Fibroblast of lung (primary cell): ENCODE data around the gene GNA12.

Source experiments
- EZH2 ChIP-seq: IDR thresholded peaks from 2 replicates; pipeline ENCODE4 v1.5.1; 2012; ENCODE audit warnings: low read length, control low read depth, mild to moderate bottlenecking; ENCODE audit errors: missing control alignments
- TF ChIP-seq, protein P1 (sequence below), 2 donors: IDR thresholded peaks in 1 of 2; conservative IDR thresholded peaks in 1 of 2; 1 replicate in 1 of 2; 2 replicates in 1 of 2; pipeline ENCODE4 v1.5.1; 2011 to 2012; ENCODE audit warnings: low read length in 2 of 2, control low read depth in 1 of 2, inconsistent platforms in 1 of 2, low read depth in 1 of 2, mild to moderate bottlenecking in 1 of 2

DNA sequence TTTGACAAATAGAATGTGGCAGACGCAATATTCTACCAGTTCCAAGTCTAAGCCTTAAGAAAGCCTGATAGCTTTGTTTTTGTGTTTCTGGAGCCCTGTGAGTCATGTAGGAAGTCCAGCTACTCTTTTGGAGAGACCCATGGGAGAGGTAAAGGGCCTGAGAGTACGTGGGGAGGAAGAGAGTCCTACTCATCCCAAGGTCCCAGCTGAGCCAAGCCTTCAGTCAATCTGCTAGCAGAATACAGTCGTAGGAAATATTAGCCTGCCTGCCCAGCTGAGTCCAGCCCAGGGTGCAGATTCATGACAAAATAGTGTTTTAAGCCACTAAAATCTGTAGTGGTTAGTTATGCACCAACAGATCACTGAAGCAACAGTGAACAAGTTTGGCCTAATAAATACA, 9.0 kb upstream of the GNA12 start:
- TF ChIP-seq, protein P1, sequence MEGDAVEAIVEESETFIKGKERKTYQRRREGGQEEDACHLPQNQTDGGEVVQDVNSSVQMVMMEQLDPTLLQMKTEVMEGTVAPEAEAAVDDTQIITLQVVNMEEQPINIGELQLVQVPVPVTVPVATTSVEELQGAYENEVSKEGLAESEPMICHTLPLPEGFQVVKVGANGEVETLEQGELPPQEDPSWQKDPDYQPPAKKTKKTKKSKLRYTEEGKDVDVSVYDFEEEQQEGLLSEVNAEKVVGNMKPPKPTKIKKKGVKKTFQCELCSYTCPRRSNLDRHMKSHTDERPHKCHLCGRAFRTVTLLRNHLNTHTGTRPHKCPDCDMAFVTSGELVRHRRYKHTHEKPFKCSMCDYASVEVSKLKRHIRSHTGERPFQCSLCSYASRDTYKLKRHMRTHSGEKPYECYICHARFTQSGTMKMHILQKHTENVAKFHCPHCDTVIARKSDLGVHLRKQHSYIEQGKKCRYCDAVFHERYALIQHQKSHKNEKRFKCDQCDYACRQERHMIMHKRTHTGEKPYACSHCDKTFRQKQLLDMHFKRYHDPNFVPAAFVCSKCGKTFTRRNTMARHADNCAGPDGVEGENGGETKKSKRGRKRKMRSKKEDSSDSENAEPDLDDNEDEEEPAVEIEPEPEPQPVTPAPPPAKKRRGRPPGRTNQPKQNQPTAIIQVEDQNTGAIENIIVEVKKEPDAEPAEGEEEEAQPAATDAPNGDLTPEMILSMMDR (conservative IDR thresholded peaks at IDR 0.05 in 1 of 2, IDR thresholded peaks at IDR 0.05 in 1 of 2; ENCODE audit: low read depth in 1 of 2, low read length in 2 of 2), result no peak
- no peak for TF ChIP-seq EZH2
